B cell (primary cell): ENCODE measurements around the gene HAPLN1.

Source experiments
- CTCF ChIP-seq: fragments of 200-600 bp; IDR thresholded peaks from one replicate; pipeline ENCODE4 v1.8.0; 2022; ENCODE audit warnings: antibody characterized with exemption, mild to moderate bottlenecking
- EZH2 ChIP-seq: IDR thresholded peaks from 2 replicates; pipeline ENCODE4 v1.6.1; 2012; ENCODE audit warnings: borderline replicate concordance, low read depth, mild to moderate bottlenecking, moderate library complexity, low read length; ENCODE audit not compliant: insufficient read depth, poor library complexity, severe bottlenecking

- no peak for TF ChIP-seq CTCF
- no peak for TF ChIP-seq EZH2
Observed at GRCh38 chr5:83683836-83684235, 36.8 kb downstream of the HAPLN1 start.
